ENCODE results near the gene MPZL1. TPM values are rescaled to one million over a fixed set of nuclear protein-coding genes. Genes with fewer than 3 reads are reported as not detected.
A peak's percentile ranks its signal among the peaks of the same experiment; 100 is the strongest.
"Not testable (repeated sequence)": the region's sequence is repeated elsewhere in the genome, so short reads cannot be mapped to it uniquely, and the experiment has no call there.

MPZL1 gene
- total and polyA plus RNA-seq, 7 donors: 5.2 to 22.4 (median 14.1) TPM

GRCh38 chr1:167738158-167738557, 16.4 kb downstream of the MPZL1 start:
- Histone ChIP-seq H3K4me1 (peaks cover 8% of the 10 kb centered on the region), H3K36me3 (ENCODE audit: insufficient read depth in 1 of 2, low read depth in 1 of 2) (no peaks in the 10 kb centered on the region), H3K9me3 (no peaks in the 10 kb centered on the region), H3K27ac (no peak overlapping the region), H3K27me3 (ENCODE audit: insufficient read depth in 3 of 3, low read length in 2 of 3) (no peaks in the 10 kb centered on the region), H3K4me3 (no peak overlapping the region)
- DNase-seq (no peak), ATAC-seq (no peak)
- TF ChIP-seq CTCF (IDR thresholded peaks at IDR 0.05): no peak
- WGBS, 3 donors: 84 to 99% (median 98%) methylated on average over 8 of the region's 8 CpGs
- intact Hi-C loops (cut with DNase I): no loop called here

GRCh38 chr1:167739752-167740151, 18.0 kb downstream of the MPZL1 start:
- Histone ChIP-seq H3K4me1 (peaks cover 8% of the 10 kb centered on the region), H3K9me3 (no peaks in the 10 kb centered on the region), H3K4me3 (no peak overlapping the region), H3K27me3 (ENCODE audit: insufficient read depth in 3 of 3, low read length in 2 of 3) (no peaks in the 10 kb centered on the region), H3K27ac (no peak overlapping the region), H3K36me3 (ENCODE audit: insufficient read depth in 1 of 2, low read depth in 1 of 2) (no peaks in the 10 kb centered on the region)
- intact Hi-C loops (cut with DNase I): no loop called here
- TF ChIP-seq CTCF (IDR thresholded peaks at IDR 0.05): no peak
- DNase-seq: no peak
- ATAC-seq: no peak
- 66 to 77% (median 69%) methylated on average over 3 of the region's 3 CpGs for WGBS, 3 donors

DNA sequence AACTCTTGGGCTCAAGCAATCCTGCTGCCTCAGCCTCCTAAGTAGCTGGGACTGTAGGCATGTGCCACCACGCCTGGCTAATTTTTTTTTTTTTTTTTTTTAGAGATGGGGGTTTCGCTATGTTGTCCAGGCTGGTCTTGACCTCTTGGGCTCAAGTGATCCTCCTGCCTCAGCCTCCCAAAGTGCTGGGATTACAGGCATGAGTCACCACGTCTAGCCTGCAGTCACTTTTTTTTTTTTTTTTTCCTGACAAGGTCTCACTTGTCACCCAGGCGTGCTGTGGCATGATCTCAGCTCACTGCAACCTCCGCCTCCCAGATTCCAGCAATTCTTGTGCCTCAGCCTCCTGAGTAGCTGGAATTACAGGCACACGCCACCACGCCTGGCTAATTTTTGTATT, 19.3 kb downstream of the MPZL1 start:
- H3K36me3 ChIP-seq (ENCODE audit: insufficient read depth in 1 of 2, low read depth in 1 of 2); DNase-seq; H3K4me1 ChIP-seq; H3K27me3 ChIP-seq (ENCODE audit: insufficient read depth in 3 of 3, low read length in 2 of 3); H3K4me3 ChIP-seq; H3K27ac ChIP-seq; H3K9me3 ChIP-seq; intact Hi-C loops (cut with DNase I): not testable (repeated sequence)
- WGBS, 3 donors: 44 to 76% (median 59%) methylated on average over 7 of the region's 7 CpGs
- peak in 2 of 4 donors; percentile 27 to 53 for ATAC-seq

DNA sequence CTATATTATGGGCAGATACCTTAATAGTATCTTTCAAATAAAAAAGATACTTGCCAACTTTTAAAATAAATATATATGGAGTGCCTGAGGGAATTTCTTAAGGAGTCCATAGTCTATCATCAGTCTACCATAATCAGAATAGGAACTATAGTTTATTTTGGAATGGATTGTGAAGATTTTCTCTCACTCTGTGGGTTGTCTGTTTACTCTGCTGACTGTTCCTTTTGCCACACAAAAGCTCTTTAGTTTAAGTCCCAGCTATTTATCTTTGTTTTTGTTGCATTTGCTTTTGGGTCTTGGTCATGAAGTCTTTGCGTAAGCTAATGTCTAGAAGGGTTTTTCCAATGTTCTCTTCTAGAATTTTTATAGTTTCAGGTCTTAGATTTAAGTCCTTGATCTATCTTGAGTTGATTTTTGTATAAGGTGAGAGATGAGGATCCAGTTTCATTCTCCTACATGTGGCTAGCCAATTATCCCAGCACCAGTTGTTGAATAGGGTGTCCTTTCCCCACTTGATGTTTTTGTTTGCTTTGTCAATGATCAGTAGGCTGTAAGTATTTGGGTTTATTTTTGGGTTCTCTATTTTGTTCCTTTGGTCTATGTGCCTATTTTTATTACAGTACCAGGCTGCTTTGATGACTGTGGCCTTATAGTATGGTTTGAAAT, 20.7 kb downstream of the MPZL1 start:
- H3K4me1 ChIP-seq; H3K9me3 ChIP-seq; DNase-seq; H3K27ac ChIP-seq; intact Hi-C loops (cut with DNase I); H3K4me3 ChIP-seq; H3K27me3 ChIP-seq (ENCODE audit: insufficient read depth in 3 of 3, low read length in 2 of 3); H3K36me3 ChIP-seq (ENCODE audit: insufficient read depth in 1 of 2, low read depth in 1 of 2); ATAC-seq: not testable (repeated sequence)
- 94 to 97% (median 95%) methylated on average over 1 of the region's 1 CpG for WGBS, 3 donors

- no peak for DNase-seq
- Histone ChIP-seq H3K36me3 (ENCODE audit: insufficient read depth in 1 of 2, low read depth in 1 of 2) (no peaks in the 10 kb centered on the region), H3K27ac (no peak overlapping the region), H3K4me3 (no peak overlapping the region), H3K4me1 (peaks cover 27% of the 10 kb centered on the region), H3K27me3 (ENCODE audit: insufficient read depth in 3 of 3, low read length in 2 of 3) (no peaks in the 10 kb centered on the region), H3K9me3 (no peaks in the 10 kb centered on the region)
- no peak for TF ChIP-seq CTCF (IDR thresholded peaks at IDR 0.05)
- 93 to 95% (median 94%) methylated on average over 3 of the region's 3 CpGs for WGBS, 3 donors
- intact Hi-C loops (cut with DNase I): no loop called here
- ATAC-seq: no peak
These were observed 23.1 kb downstream of the MPZL1 start for GRCh38 chr1:167744901-167745300.
